K562 (cell line): Measurements from ENCODE around the gene C2CD2L. TPM values are rescaled to one million over a fixed set of nuclear protein-coding genes. Genes with fewer than 3 reads are reported as not detected.

Experiments used
- ELF2 ChIP-seq: fragments of 250-450 bp; sonication (Bioruptor Pico); IDR thresholded peaks from 2 replicates; pipeline ENCODE4 v1.5.0; 2021; ENCODE audit warnings: mild to moderate bottlenecking
- RREB1 ChIP-seq: fragments of 250-450 bp; sonication (Bioruptor Pico); IDR thresholded peaks from 2 replicates; pipeline ENCODE4 v1.4.0; 2020
- polyA plus RNA-seq, 8 experiments: library from polyadenylated mRNA; depleted of rRNA in 4 of 8; stranded (reverse) in 5 of 8; unstranded in 3 of 8; fragments of >200 nt; fragmentation: Nextera tagmentation in 2 of 8; fragmentation: Illumina TruSeq in 1 of 8; extraction: Ambion mirVana in 2 of 8; extraction: Trizol in 1 of 8; gene quantifications; 2 replicates each; pipeline versions ENCODE4 v1.2.1 to v1.2.3, GENCODE V29; 2011 to 2014; ENCODE audit warnings: inconsistent platforms in 1 of 8, missing spikeins in 1 of 8
- total RNA-seq, 7 experiments: library from RNA; depleted of rRNA in 6 of 7; stranded (reverse); fragments of >200 nt in 6 of 7; fragmentation: Illumina TruSeq in 2 of 7; extraction: Trizol in 2 of 7; gene quantifications; 2 replicates each; pipeline versions ENCODE4 v1.2.1 to v1.2.3, GENCODE V29; 2011 to 2021; ENCODE audit warnings: low replicate concordance in 1 of 7
- TF ChIP-seq, protein P1 (sequence below): sonication (generic); formaldehyde crosslinking; IDR thresholded peaks from 2 replicates; pipeline ENCODE4 v1.8.0; 2022; ENCODE audit warnings: mild to moderate bottlenecking, missing genetic modification reagents

The C2CD2L gene
- total and polyA plus RNA-seq, 9 of the 15 experiments (the other 6 are each of a cell fraction or from before 2014, with no cell fraction given): 0.66 to 41.2 (median 14.8) TPM

- TF ChIP-seq, protein P1, sequence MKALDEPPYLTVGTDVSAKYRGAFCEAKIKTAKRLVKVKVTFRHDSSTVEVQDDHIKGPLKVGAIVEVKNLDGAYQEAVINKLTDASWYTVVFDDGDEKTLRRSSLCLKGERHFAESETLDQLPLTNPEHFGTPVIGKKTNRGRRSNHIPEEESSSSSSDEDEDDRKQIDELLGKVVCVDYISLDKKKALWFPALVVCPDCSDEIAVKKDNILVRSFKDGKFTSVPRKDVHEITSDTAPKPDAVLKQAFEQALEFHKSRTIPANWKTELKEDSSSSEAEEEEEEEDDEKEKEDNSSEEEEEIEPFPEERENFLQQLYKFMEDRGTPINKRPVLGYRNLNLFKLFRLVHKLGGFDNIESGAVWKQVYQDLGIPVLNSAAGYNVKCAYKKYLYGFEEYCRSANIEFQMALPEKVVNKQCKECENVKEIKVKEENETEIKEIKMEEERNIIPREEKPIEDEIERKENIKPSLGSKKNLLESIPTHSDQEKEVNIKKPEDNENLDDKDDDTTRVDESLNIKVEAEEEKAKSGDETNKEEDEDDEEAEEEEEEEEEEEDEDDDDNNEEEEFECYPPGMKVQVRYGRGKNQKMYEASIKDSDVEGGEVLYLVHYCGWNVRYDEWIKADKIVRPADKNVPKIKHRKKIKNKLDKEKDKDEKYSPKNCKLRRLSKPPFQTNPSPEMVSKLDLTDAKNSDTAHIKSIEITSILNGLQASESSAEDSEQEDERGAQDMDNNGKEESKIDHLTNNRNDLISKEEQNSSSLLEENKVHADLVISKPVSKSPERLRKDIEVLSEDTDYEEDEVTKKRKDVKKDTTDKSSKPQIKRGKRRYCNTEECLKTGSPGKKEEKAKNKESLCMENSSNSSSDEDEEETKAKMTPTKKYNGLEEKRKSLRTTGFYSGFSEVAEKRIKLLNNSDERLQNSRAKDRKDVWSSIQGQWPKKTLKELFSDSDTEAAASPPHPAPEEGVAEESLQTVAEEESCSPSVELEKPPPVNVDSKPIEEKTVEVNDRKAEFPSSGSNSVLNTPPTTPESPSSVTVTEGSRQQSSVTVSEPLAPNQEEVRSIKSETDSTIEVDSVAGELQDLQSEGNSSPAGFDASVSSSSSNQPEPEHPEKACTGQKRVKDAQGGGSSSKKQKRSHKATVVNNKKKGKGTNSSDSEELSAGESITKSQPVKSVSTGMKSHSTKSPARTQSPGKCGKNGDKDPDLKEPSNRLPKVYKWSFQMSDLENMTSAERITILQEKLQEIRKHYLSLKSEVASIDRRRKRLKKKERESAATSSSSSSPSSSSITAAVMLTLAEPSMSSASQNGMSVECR: 0 out of 2 replicates have a peak, but pooled peaks have one; percentile 69
- TF ChIP-seq ELF2 (CRISPR knock-in tag): no peak
- TF ChIP-seq RREB1 (CRISPR knock-in tag): no peak
These were observed 13.0 kb upstream of the C2CD2L start (continued) for GRCh38 chr11:119093942-119094815.
